Smooth muscle cell (in vitro differentiated cells): ENCODE results near the gene IL17RA. TPM values are rescaled to one million over a fixed set of nuclear protein-coding genes. Genes with fewer than 3 reads are reported as not detected.

Source experiments
- DNase-seq: peaks from one replicate; lab custom pipeline; 2025; ENCODE audit not compliant: unreplicated experiment; lab: John Stamatoyannopoulos, UW
- H2AFZ ChIP-seq: fragments of 200-600 bp; sonication (generic); 2 replicates; pipeline ENCODE4 v1.6.0; 2016; ENCODE audit warnings: antibody characterized with exemption, low read depth, mild to moderate bottlenecking
- H3F3A ChIP-seq: fragments of 200-600 bp; sonication (generic); 2 replicates; pipeline ENCODE4 v1.6.0; 2017; ENCODE audit warnings: antibody characterized with exemption, low read depth
- H3K27ac ChIP-seq: fragments of 200-600 bp; sonication (generic); 2 replicates; pipeline ENCODE4 v1.5.1; 2016; ENCODE audit warnings: low read depth, mild to moderate bottlenecking
- H3K27me3 ChIP-seq: fragments of 200-600 bp; sonication (generic); 2 replicates; pipeline ENCODE4 v1.6.1; 2016; ENCODE audit warnings: low read depth, mild to moderate bottlenecking
- H3K36me3 ChIP-seq: fragments of 200-600 bp; sonication (generic); 2 replicates; pipeline ENCODE4 v1.5.1; 2016; ENCODE audit warnings: low read depth
- H3K4me1 ChIP-seq: fragments of 200-600 bp; sonication (generic); 2 replicates; pipeline ENCODE4 v1.5.1; 2016; ENCODE audit warnings: low read depth
- H3K4me2 ChIP-seq: fragments of 200-600 bp; sonication (generic); 2 replicates; pipeline ENCODE4 v1.6.0; 2016; ENCODE audit warnings: mild to moderate bottlenecking
- H3K4me3 ChIP-seq: fragments of 200-600 bp; sonication (generic); 2 replicates; pipeline ENCODE4 v1.5.1; 2016; ENCODE audit warnings: mild to moderate bottlenecking
- H3K79me2 ChIP-seq: fragments of 200-600 bp; sonication (generic); 2 replicates; pipeline ENCODE4 v1.6.0; 2016; ENCODE audit warnings: low read depth, mild to moderate bottlenecking
- H3K9ac ChIP-seq: fragments of 200-600 bp; sonication (generic); 2 replicates; pipeline ENCODE4 v1.6.0; 2016; ENCODE audit warnings: low read depth
- H3K9me3 ChIP-seq: fragments of 200-600 bp; sonication (generic); replicated peaks from 2 replicates; pipeline ENCODE4 v1.5.1; 2016; ENCODE audit warnings: low read depth
- H4K20me1 ChIP-seq: fragments of 200-600 bp; sonication (generic); 2 replicates; pipeline ENCODE4 v1.6.0; 2016; ENCODE audit warnings: low read depth
- CTCF ChIP-seq: fragments of 200-600 bp; sonication (generic); IDR thresholded peaks from 2 replicates; pipeline ENCODE4 v1.5.1; 2017; ENCODE audit warnings: borderline replicate concordance, mild to moderate bottlenecking, antibody characterized with exemption; ENCODE audit not compliant: insufficient read depth, poor library complexity, severe bottlenecking
- WGBS: methylation state at CpG from one replicate; pipeline ENCODE4 v1.1.7; 2016; ENCODE audit warnings: low lambda C conversion rate; 5-methylcytosine and 5-hydroxymethylcytosine counted together
- polyA plus RNA-seq: library from polyadenylated mRNA; unstranded; fragments of >200 nt; fragmentation: Nextera tagmentation; extraction: Ambion mirVana; gene quantifications from 2 replicates; pipeline ENCODE4 v1.2.1, GENCODE V29; 2016
- total RNA-seq: library from RNA; depleted of rRNA; stranded (reverse); fragments of >200 nt; gene quantifications from 2 replicates; pipeline ENCODE4 v1.2.3, GENCODE V29; 2014

The IL17RA gene
- total and polyA plus RNA-seq, 2 experiments from 2014 or later, result 6.4 to 7.5 TPM

- TF ChIP-seq CTCF, result no peak
- Histone ChIP-seq H3K79me2 (no peaks in the 10 kb centered on the region), H3K4me1 (no peaks in the 10 kb centered on the region), H3K9ac (no peak overlapping the region), H3K27me3 (peaks cover 3% of the 10 kb centered on the region), H3K4me2 (no peak overlapping the region), H3K36me3 (no peaks in the 10 kb centered on the region), H3F3A (no peaks in the 10 kb centered on the region), H2AFZ (no peak overlapping the region), H4K20me1 (no peaks in the 10 kb centered on the region), H3K9me3 (no peaks in the 10 kb centered on the region), H3K27ac (no peak overlapping the region), H3K4me3 (no peak overlapping the region)
- no peak for DNase-seq
Measured at GRCh38 chr22:17043521-17043920, 41.3 kb upstream of the IL17RA start.

GRCh38 chr22:17046566-17047348, 38.0 kb upstream of the IL17RA start:
- Histone ChIP-seq H3K36me3 (no peaks in the 10 kb centered on the region), H3K27me3 (peaks cover 3% of the 10 kb centered on the region), H3K4me3 (no peak overlapping the region), H3K4me2 (no peak overlapping the region), H3K79me2 (no peaks in the 10 kb centered on the region), H3K27ac (no peak overlapping the region), H3K9ac (no peak overlapping the region), H4K20me1 (no peaks in the 10 kb centered on the region), H3K9me3 (no peaks in the 10 kb centered on the region), H3F3A (no peaks in the 10 kb centered on the region), H2AFZ (no peak overlapping the region), H3K4me1 (no peaks in the 10 kb centered on the region)
- 80% methylated on average over 5 of the region's 5 CpGs for WGBS
- no peak for DNase-seq
- no peak for TF ChIP-seq CTCF

GRCh38 chr22:17047656-17048055, 37.1 kb upstream of the IL17RA start:
- no peaks in the 10 kb centered on the region for H3F3A ChIP-seq
- WGBS, result 73% methylated on average over 1 of the region's 1 CpG

More at GRCh38 chr22:17047656-17048055, 37.1 kb upstream of the IL17RA start:
- Histone ChIP-seq H3K27me3 (peaks cover 3% of the 10 kb centered on the region), H3K4me1 (no peaks in the 10 kb centered on the region), H3K9ac (no peak overlapping the region), H2AFZ (no peak overlapping the region), H4K20me1 (no peaks in the 10 kb centered on the region), H3K79me2 (no peaks in the 10 kb centered on the region), H3K4me3 (no peak overlapping the region), H3K36me3 (no peaks in the 10 kb centered on the region), H3K4me2 (no peak overlapping the region), H3K9me3 (no peaks in the 10 kb centered on the region), H3K27ac (no peak overlapping the region)
- TF ChIP-seq CTCF, result no peak
- DNase-seq, result no peak
